ENCODE results near the gene TMOD1.
A peak's percentile ranks its signal among the peaks of the same experiment; 100 is the strongest.

Gene TMOD1

DNA sequence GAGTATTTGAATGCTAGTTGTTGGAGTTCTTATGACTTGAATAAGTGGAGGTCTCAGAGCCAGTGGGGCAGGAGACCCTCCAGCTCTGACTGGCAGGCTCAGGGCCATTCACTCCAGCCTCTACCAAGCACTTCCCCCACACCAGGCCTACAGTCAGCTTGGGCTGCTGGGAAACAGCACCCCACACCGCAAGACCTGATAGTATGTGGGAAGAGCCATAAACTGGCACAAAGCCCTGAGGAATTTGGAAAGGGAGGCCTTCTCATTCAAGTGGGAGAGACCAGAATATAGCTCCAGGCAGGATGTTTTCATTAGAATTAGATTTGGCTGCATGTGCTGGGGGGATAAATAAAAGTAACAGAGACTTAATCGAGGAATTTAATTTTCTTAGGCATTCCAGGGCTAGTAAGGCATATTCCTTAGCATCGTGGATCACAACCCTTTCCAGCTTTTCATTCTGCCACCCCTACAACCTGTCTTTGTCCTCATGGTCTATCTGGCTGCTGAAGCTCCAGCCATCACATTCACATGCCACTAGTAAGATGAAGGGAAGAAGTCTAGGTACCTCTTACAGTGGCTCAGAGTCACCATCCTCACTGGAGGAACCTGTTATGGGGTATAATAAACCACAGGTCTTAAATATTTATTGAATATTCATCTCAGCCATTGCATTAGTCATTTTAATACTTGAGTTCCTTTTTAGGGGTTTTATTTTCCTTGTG, 47.5 kb downstream of the TMOD1 start:
- Histone ChIP-seq H3K4me1 (ENCODE audit: control insufficient read depth, insufficient read depth, low read length, unreplicated experiment) (no peaks in the 10 kb centered on the region), H3K27me3 (ENCODE audit: insufficient read depth, low read length) (peaks cover 45% of the 10 kb centered on the region), H2AFZ (ENCODE audit: low read length, unreplicated experiment) (no peak overlapping the region), H3K4me3 (ENCODE audit: low read depth, low read length) (no peak overlapping the region), H3K79me2 (ENCODE audit: control insufficient read depth, insufficient read depth, low read length, unreplicated experiment) (no peaks in the 10 kb centered on the region), H3K36me3 (ENCODE audit: insufficient read depth, low read length) (no peaks in the 10 kb centered on the region), H3K27ac (ENCODE audit: low read depth, low read length) (no peak overlapping the region)

GRCh38 chr9:97550386-97550785, 48.9 kb downstream of the TMOD1 start:
- H3K27ac ChIP-seq (ENCODE audit: low read depth, low read length), result no peak overlapping the region
- H3K4me3 ChIP-seq (ENCODE audit: low read depth, low read length), result no peak overlapping the region
- H3K36me3 ChIP-seq (ENCODE audit: insufficient read depth, low read length), result no peaks in the 10 kb centered on the region
- no peak overlapping the region for H2AFZ ChIP-seq (ENCODE audit: low read length, unreplicated experiment)
- no peaks in the 10 kb centered on the region for H3K79me2 ChIP-seq (ENCODE audit: control insufficient read depth, insufficient read depth, low read length, unreplicated experiment)
- peaks cover 58% of the 10 kb centered on the region for H3K27me3 ChIP-seq (ENCODE audit: insufficient read depth, low read length)
- H3K4me1 ChIP-seq (ENCODE audit: control insufficient read depth, insufficient read depth, low read length, unreplicated experiment), result no peaks in the 10 kb centered on the region

DNA sequence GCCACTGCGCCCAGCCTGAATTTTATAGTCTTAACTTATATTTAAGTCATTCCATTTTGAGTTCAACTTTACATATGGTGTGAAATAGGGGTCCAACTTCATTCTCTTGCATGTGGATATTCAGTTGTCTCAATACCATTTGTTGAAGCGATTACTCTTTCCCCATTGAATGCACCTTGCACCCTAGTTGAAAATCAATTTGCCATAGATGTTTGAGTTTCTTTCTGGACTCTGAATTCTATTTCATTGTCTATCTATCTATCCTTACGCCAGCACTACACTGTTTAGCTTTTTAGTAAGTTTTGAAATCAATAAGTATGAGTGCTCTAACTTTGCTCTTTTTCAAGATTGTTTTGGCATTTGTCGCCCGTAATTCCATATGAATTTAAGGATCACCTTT, 49.8 kb downstream of the TMOD1 start:
- H3K36me3 ChIP-seq (ENCODE audit: insufficient read depth, low read length), result no peaks in the 10 kb centered on the region
- H3K4me1 ChIP-seq (ENCODE audit: control insufficient read depth, insufficient read depth, low read length, unreplicated experiment), result no peaks in the 10 kb centered on the region
- no peaks in the 10 kb centered on the region for H3K79me2 ChIP-seq (ENCODE audit: control insufficient read depth, insufficient read depth, low read length, unreplicated experiment)
- no peak overlapping the region for H3K27ac ChIP-seq (ENCODE audit: low read depth, low read length)
- H3K27me3 ChIP-seq (ENCODE audit: insufficient read depth, low read length), result peaks cover 64% of the 10 kb centered on the region
- no peak overlapping the region for H3K4me3 ChIP-seq (ENCODE audit: low read depth, low read length)
- H2AFZ ChIP-seq (ENCODE audit: low read length, unreplicated experiment), result no peak overlapping the region

DNA sequence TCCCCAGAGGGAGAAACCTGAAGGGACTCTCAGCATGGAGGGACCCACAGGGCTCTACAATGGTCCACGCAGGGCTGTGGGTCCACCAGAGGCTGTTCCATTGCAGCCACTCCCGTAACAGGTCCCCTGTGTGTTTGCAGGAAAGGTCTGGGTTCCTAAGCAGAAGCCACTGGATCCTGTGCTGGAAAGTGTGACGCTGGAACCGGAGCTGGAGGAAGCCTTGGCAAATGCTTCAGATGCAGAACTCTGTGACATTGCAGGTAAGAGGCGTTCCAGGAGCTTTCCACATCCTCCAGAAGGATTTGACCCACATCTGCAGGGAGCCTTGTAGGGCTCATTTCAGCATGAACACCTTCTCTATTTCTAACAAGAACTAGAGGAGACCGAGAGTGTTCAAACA, 51.7 kb downstream of the TMOD1 start:
- no peaks in the 10 kb centered on the region for H3K36me3 ChIP-seq (ENCODE audit: insufficient read depth, low read length)
- no peak overlapping the region for H3K4me3 ChIP-seq (ENCODE audit: low read depth, low read length)
- no peaks in the 10 kb centered on the region for H3K79me2 ChIP-seq (ENCODE audit: control insufficient read depth, insufficient read depth, low read length, unreplicated experiment)
- peaks cover 64% of the 10 kb centered on the region for H3K27me3 ChIP-seq (ENCODE audit: insufficient read depth, low read length)
- H3K4me1 ChIP-seq (ENCODE audit: control insufficient read depth, insufficient read depth, low read length, unreplicated experiment), result peaks cover 11% of the 10 kb centered on the region
- no peak overlapping the region for H2AFZ ChIP-seq (ENCODE audit: low read length, unreplicated experiment)
- H3K27ac ChIP-seq (ENCODE audit: low read depth, low read length), result no peak overlapping the region

DNA sequence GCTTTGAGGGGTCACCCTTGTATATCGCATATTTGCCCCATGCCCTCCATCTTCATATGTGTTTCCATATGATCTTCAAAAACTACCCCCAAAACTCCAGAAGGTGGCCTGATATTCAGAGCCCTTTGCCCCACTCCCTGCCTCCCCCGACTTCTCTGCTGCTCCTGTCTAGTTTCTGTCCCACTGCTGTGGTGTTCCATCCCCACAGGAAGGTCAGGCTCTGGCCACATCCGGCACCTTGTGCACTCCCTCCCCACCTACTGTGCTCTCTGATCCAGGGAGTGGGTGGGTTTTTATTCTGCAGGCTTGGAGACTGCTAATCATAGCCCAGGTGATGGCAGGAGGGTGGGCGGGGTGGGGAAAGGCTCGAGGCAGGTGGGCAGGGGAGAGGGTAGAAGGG, 52.4 kb downstream of the TMOD1 start:
- Histone ChIP-seq H3K27me3 (ENCODE audit: insufficient read depth, low read length) (peaks cover 67% of the 10 kb centered on the region), H3K79me2 (ENCODE audit: control insufficient read depth, insufficient read depth, low read length, unreplicated experiment) (no peaks in the 10 kb centered on the region), H3K36me3 (ENCODE audit: insufficient read depth, low read length) (no peaks in the 10 kb centered on the region), H3K27ac (ENCODE audit: low read depth, low read length) (no peak overlapping the region), H3K4me1 (ENCODE audit: control insufficient read depth, insufficient read depth, low read length, unreplicated experiment) (peaks cover 11% of the 10 kb centered on the region), H2AFZ (ENCODE audit: low read length, unreplicated experiment) (no peak overlapping the region), H3K4me3 (ENCODE audit: low read depth, low read length) (no peak overlapping the region)

DNA sequence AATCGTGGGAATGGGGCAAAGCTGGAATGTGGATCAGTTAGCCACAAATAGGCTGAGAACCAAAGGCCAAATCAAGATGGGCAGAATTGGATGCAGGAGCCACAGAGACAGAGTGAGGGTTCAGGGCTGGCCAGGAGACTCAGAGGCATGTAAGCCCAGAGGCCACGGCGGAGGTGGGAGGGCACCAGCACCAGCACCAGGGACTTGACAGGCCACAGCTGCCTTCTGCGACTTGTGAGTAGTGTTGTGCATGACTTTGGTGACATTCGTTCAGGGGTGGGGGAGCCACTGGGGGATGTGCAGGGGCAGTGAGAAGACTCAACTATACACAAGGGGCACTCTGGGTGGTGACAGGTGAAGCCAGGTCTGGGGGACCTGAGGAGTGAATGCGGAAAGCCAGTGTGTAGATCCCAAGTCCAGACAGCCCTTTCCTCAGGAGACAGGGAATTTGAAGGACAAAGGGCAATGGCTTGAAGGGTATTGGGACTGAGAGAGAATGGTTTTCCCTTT, 53.2 kb downstream of the TMOD1 start:
- Histone ChIP-seq H3K4me3 (ENCODE audit: low read depth, low read length) (no peak overlapping the region), H3K27ac (ENCODE audit: low read depth, low read length) (no peak overlapping the region), H3K36me3 (ENCODE audit: insufficient read depth, low read length) (no peaks in the 10 kb centered on the region), H2AFZ (ENCODE audit: low read length, unreplicated experiment) (no peak overlapping the region), H3K4me1 (ENCODE audit: control insufficient read depth, insufficient read depth, low read length, unreplicated experiment) (peaks cover 11% of the 10 kb centered on the region), H3K79me2 (ENCODE audit: control insufficient read depth, insufficient read depth, low read length, unreplicated experiment) (no peaks in the 10 kb centered on the region), H3K27me3 (ENCODE audit: insufficient read depth, low read length) (peaks cover 64% of the 10 kb centered on the region)

DNA sequence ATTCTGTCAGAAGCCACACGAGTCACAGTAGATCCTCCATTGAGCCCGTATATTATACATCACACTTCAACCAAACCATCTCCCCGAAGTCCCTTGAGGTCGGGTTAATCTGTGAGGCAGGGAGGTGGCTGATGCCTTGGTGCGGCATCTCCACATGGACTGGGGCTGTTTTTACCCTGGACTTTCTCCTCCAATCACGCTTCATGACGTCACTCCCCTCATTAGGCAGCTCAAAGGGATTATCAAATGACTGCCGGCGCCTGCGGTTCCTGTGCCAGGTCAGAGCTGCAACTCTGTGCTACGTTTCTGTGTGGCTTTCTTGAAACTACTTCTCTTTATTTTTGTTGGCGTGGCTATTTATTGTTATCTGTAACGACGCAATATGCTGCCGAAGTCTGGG, 53.7 kb downstream of the TMOD1 start:
- no peak overlapping the region for H3K4me3 ChIP-seq (ENCODE audit: low read depth, low read length)
- no peak overlapping the region for H2AFZ ChIP-seq (ENCODE audit: low read length, unreplicated experiment)
- H3K79me2 ChIP-seq (ENCODE audit: control insufficient read depth, insufficient read depth, low read length, unreplicated experiment), result no peaks in the 10 kb centered on the region
- no peak overlapping the region for H3K27ac ChIP-seq (ENCODE audit: low read depth, low read length)
- H3K4me1 ChIP-seq (ENCODE audit: control insufficient read depth, insufficient read depth, low read length, unreplicated experiment), result peaks cover 11% of the 10 kb centered on the region
- peaks cover 64% of the 10 kb centered on the region for H3K27me3 ChIP-seq (ENCODE audit: insufficient read depth, low read length)
- H3K36me3 ChIP-seq (ENCODE audit: insufficient read depth, low read length), result no peaks in the 10 kb centered on the region

DNA sequence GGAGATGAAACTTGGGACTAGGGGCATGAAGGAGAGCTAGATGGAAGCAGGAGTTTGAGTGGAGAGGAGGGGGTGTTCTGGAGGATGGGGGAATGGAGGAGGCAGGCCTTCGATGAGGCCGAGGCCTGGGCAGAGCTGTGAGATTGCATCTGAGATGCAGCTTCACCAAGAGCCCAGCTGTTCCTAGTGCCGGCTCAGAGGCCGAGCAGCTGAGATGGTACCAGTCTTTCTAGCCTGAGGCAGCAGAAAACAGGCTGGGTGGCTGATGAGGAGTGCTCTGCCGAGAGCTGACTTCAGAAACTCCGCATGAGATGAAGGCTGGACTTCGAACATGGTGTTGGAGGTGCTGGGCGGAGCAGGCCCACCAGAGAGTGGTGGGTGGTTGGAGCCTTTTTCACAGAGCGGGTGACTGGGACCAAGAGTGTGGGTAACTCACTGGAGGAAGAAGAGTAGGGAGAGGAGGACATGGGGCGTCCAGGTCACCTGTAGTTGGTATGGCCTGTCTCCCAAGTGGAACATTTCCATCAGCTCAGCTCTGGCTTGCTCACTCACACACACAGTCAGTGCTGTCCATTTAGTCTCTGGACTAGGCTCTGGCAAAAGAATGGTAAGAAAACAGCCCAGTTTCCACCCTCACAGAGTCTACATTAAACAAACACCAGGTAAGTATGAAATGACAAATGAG, 54.7 kb downstream of the TMOD1 start:
- H3K27ac ChIP-seq (ENCODE audit: low read depth, low read length), result no peak overlapping the region
- no peak overlapping the region for H3K4me3 ChIP-seq (ENCODE audit: low read depth, low read length)
- peaks cover 64% of the 10 kb centered on the region for H3K27me3 ChIP-seq (ENCODE audit: insufficient read depth, low read length)
- no peak overlapping the region for H2AFZ ChIP-seq (ENCODE audit: low read length, unreplicated experiment)
- peaks cover 11% of the 10 kb centered on the region for H3K4me1 ChIP-seq (ENCODE audit: control insufficient read depth, insufficient read depth, low read length, unreplicated experiment)
- H3K36me3 ChIP-seq (ENCODE audit: insufficient read depth, low read length), result no peaks in the 10 kb centered on the region
- no peaks in the 10 kb centered on the region for H3K79me2 ChIP-seq (ENCODE audit: control insufficient read depth, insufficient read depth, low read length, unreplicated experiment)

GRCh38 chr9:97556721-97557605, 55.5 kb downstream of the TMOD1 start:
- Histone ChIP-seq H3K79me2 (ENCODE audit: control insufficient read depth, insufficient read depth, low read length, unreplicated experiment) (no peaks in the 10 kb centered on the region), H2AFZ (ENCODE audit: low read length, unreplicated experiment) (no peak overlapping the region), H3K27ac (ENCODE audit: low read depth, low read length) (peak overlapping the region; percentile 38; the same call in 1 of the 2 replicates), H3K36me3 (ENCODE audit: insufficient read depth, low read length) (no peaks in the 10 kb centered on the region), H3K27me3 (ENCODE audit: insufficient read depth, low read length) (peaks cover 63% of the 10 kb centered on the region), H3K4me3 (ENCODE audit: low read depth, low read length) (no peak overlapping the region), H3K4me1 (ENCODE audit: control insufficient read depth, insufficient read depth, low read length, unreplicated experiment) (peaks cover 11% of the 10 kb centered on the region)

- no peak overlapping the region for H3K4me3 ChIP-seq (ENCODE audit: low read depth, low read length)
- peaks cover 11% of the 10 kb centered on the region for H3K4me1 ChIP-seq (ENCODE audit: control insufficient read depth, insufficient read depth, low read length, unreplicated experiment)
- H3K79me2 ChIP-seq (ENCODE audit: control insufficient read depth, insufficient read depth, low read length, unreplicated experiment), result no peaks in the 10 kb centered on the region
- H3K36me3 ChIP-seq (ENCODE audit: insufficient read depth, low read length), result no peaks in the 10 kb centered on the region
- peak overlapping the region; percentile 67 for H3K27ac ChIP-seq (ENCODE audit: low read depth, low read length)
- peaks cover 57% of the 10 kb centered on the region for H3K27me3 ChIP-seq (ENCODE audit: insufficient read depth, low read length)
- H2AFZ ChIP-seq (ENCODE audit: low read length, unreplicated experiment), result no peak overlapping the region
Observed at GRCh38 chr9:97557606-97558095, 56.2 kb downstream of the TMOD1 start.

Data from ACC112 (cell line).